GM19372 (cell line): ENCODE measurements around the gene LCE1E.

ENCODE experiments used
- ATAC-seq: cut with Tn5 transposase; IDR thresholded peaks from one replicate; pipeline ENCODE4 v1.9.1; 2021; ENCODE audit warnings: mild to moderate bottlenecking, low read depth, moderate library complexity; ENCODE audit not compliant: unreplicated experiment

LCE1E gene

GRCh38 chr1:152776361-152776760, 9.7 kb upstream of the LCE1E start:
- ATAC-seq = no peak

- no peak for ATAC-seq
Observed at GRCh38 chr1:152777510-152778137, 8.4 kb upstream of the LCE1E start.

GRCh38 chr1:152783095-152783494, 3.0 kb upstream of the LCE1E start:
- ATAC-seq = no peak

GRCh38 chr1:152795686-152796085, 9.6 kb downstream of the LCE1E start:
- ATAC-seq = no peak

- ATAC-seq = no peak
Observed at GRCh38 chr1:152796421-152796820, 10.4 kb downstream of the LCE1E start, which contains the start of gene LCE1D. Gene LCE1D, plus strand, starts transcription at chr1:152796721. Its CDS starts 1,074 bp downstream, at chr1:152797795.

GRCh38 chr1:152801333-152801732, 15.3 kb downstream of the LCE1E start:
- ATAC-seq = no peak

GRCh38 chr1:152806576-152806975, 20.5 kb downstream of the LCE1E start, which contains the start of gene LCE1C:
Gene LCE1C, minus strand, starts transcription at chr1:152806651. Its CDS starts 1,173 bp downstream, at chr1:152805478.
- no peak for ATAC-seq

- no peak for ATAC-seq
Observed at GRCh38 chr1:152811050-152811449, 25.0 kb downstream of the LCE1E start.

GRCh38 chr1:152811671-152812070, 25.6 kb downstream of the LCE1E start, which contains the start of gene LCE1B:
Gene LCE1B, plus strand, starts transcription at chr1:152811971. Its CDS starts 476 bp downstream, at chr1:152812447.
- no peak for ATAC-seq

- ATAC-seq = no peak
Observed at GRCh38 chr1:152817309-152817708, 31.3 kb downstream of the LCE1E start.

- no peak for ATAC-seq
Observed at GRCh38 chr1:152823294-152823693, 37.2 kb downstream of the LCE1E start.

- no peak for ATAC-seq
Observed at GRCh38 chr1:152824964-152825363, 38.9 kb downstream of the LCE1E start.

- no peak for ATAC-seq
Observed at GRCh38 chr1:152827173-152827572, 41.1 kb downstream of the LCE1E start, which contains the start of gene LCE1A. Gene LCE1A, plus strand, starts transcription at chr1:152827473. Its CDS starts 0 bp downstream, at chr1:152827473.

- ATAC-seq = no peak
Observed at GRCh38 chr1:152836870-152837269, 50.8 kb downstream of the LCE1E start.
